Caco-2 (cell line): ENCODE data around the gene MORN5. TPM values are rescaled to one million over a fixed set of nuclear protein-coding genes. Genes with fewer than 3 reads are reported as not detected.

Source experiments
- BruUV-seq: library from RNA; stranded (reverse); fragments of 400-500 nt; replicated peaks from 2 replicates; lab custom pipeline; 2021; lab: Mats Ljungman, UMichigan
- CTCF ChIA-PET: fragments of 300-600 bp; sonication (Branson Sonifier 250); formaldehyde crosslinking; loops from one replicate; lab custom pipeline; 2022; ENCODE audit warnings: antibody characterized with exemption; lab: Charles Lee
- POLR2A ChIA-PET: fragments of 300-600 bp; sonication (Branson Sonifier 250); formaldehyde crosslinking; loops from one replicate; lab custom pipeline; 2022; ENCODE audit warnings: antibody characterized with exemption; lab: Charles Lee
- DNase-seq, 2 experiments: peaks; one replicate each; pipeline versions ENCODE4 v3.0.0 to v3.0.0-alpha.2; 2020 to 2022
- H3K27me3 ChIP-seq: replicated peaks from 2 replicates; pipeline ENCODE4 v1.6.0; 2011; ENCODE audit warnings: low read length; ENCODE audit not compliant: control insufficient read depth, insufficient read depth
- H3K36me3 ChIP-seq: 2 replicates; pipeline ENCODE4 v1.5.1; 2011; ENCODE audit warnings: low read length; ENCODE audit not compliant: control insufficient read depth, insufficient read depth
- H3K4me1 ChIP-seq: fragments of 250-450 bp; sonication (Bioruptor Pico); 2 replicates; pipeline ENCODE4 v1.5.1; 2020; ENCODE audit warnings: mild to moderate bottlenecking
- H3K4me3 ChIP-seq: 2 replicates; pipeline ENCODE4 v1.5.1; 2011; ENCODE audit warnings: low read depth, mild to moderate bottlenecking, control low read depth, low read length
- H3K9me3 ChIP-seq: fragments of 250-450 bp; sonication (Bioruptor Pico); 2 replicates; pipeline ENCODE4 v1.5.1; 2020; ENCODE audit warnings: mild to moderate bottlenecking, moderate library complexity
- H3K27ac Mint-ChIP-seq: one replicate; pipeline ENCODE4 v1.8.0; 2022; ENCODE audit warnings: mixed read lengths; ENCODE audit not compliant: unreplicated experiment
- H3K27me3 Mint-ChIP-seq: one replicate; pipeline ENCODE4 v1.8.0; 2022; ENCODE audit warnings: mixed read lengths; ENCODE audit not compliant: insufficient read depth, unreplicated experiment
- H3K36me3 Mint-ChIP-seq: one replicate; pipeline ENCODE4 v1.8.0; 2022; ENCODE audit warnings: mild to moderate bottlenecking, mixed read lengths; ENCODE audit not compliant: insufficient read depth, unreplicated experiment
- H3K4me1 Mint-ChIP-seq: one replicate; pipeline ENCODE4 v1.8.0; 2022; ENCODE audit warnings: low read depth, mixed read lengths; ENCODE audit not compliant: unreplicated experiment
- H3K4me3 Mint-ChIP-seq: one replicate; pipeline ENCODE4 v1.8.0; 2022; ENCODE audit warnings: mild to moderate bottlenecking, moderate library complexity, mixed read lengths; ENCODE audit not compliant: unreplicated experiment
- H3K9me3 Mint-ChIP-seq: one replicate; pipeline ENCODE4 v1.8.0; 2022; ENCODE audit warnings: mixed read lengths; ENCODE audit not compliant: unreplicated experiment
- intact Hi-C: fragments of 100-400 bp; cut with micrococcal nuclease; formaldehyde crosslinking; loops from one replicate; pipeline ENCODE4 v1.10.0; 2022; ENCODE audit not compliant: unreplicated experiment
- total RNA-seq: library from RNA; stranded (reverse); gene quantifications from 2 replicates; pipeline ENCODE4 v1.2.3, GENCODE V29; 2022
- TF ChIP-seq, protein P1 (sequence below), 2 experiments: fragments of 200-600 bp in 1 of 2; IDR thresholded peaks; 1 replicate in 1 of 2; 2 replicates in 1 of 2; pipeline versions ENCODE4 v1.5.1 to v1.8.0; 2011 to 2022; ENCODE audit warnings: antibody characterized with exemption in 1 of 2, control low read depth in 1 of 2, inconsistent platforms in 1 of 2, low read depth in 1 of 2, low read length in 1 of 2, mild to moderate bottlenecking in 1 of 2, moderate library complexity in 1 of 2; ENCODE audit not compliant: insufficient read depth in 1 of 2, severe bottlenecking in 1 of 2, unreplicated experiment in 1 of 2

Gene MORN5
- total RNA-seq, 1 experiment from 2014 or later = not detected

DNA sequence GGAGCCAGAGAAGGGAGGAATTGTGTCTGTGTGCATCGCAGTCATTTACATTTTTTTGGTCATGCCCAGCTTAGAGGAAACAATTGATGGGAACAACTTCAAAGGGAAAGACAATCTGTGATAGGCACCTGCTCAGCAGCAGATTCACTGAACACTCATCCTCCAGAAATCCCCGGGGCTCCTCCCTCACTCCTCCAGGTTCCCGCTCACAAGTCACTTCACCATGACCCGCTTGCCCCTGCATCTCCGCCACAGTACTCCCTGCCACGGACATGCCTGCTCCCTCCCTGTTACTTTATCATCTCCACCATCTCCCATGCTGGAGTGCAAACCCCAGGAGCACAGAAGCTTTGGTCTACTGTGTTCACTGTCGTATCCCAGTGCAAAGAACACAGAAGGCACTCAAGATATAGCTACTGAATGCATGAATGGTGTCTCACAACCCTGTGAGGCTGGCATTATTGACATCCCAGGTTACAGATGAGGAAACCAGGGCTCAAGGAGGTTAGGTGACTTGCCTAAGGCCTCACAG is 52.8 kb downstream of the MORN5 start:
- H3K9me3 Mint-ChIP-seq = no peaks in the 10 kb centered on the region
- Histone ChIP-seq H3K4me1 (peaks cover 10% of the 10 kb centered on the region; the same call in 1 of the 2 replicates), H3K4me3 (peak overlapping the region; percentile 72), H3K36me3 (no peaks in the 10 kb centered on the region; the same call in 1 of the 2 replicates), H3K9me3 (no peaks in the 10 kb centered on the region), H3K27me3 (no peaks in the 10 kb centered on the region)
- peak overlapping the region; percentile 78 for H3K4me3 Mint-ChIP-seq
- H3K36me3 Mint-ChIP-seq = no peaks in the 10 kb centered on the region
- DNase-seq = no peak
- intact Hi-C loops = no loop called here
- H3K27ac Mint-ChIP-seq = peak overlapping the region; percentile 49
- ChIA-PET POLR2A (interaction anchor here (0.6 kb wide), 1 partner anchor 16 kb away, joined by 8 read pairs; no protein-coding TSS in a partner anchor), CTCF (no interaction called here)
- no TSS peak for BruUV-seq
- peaks cover 3% of the 10 kb centered on the region for H3K27me3 Mint-ChIP-seq
- TF ChIP-seq, protein P1, sequence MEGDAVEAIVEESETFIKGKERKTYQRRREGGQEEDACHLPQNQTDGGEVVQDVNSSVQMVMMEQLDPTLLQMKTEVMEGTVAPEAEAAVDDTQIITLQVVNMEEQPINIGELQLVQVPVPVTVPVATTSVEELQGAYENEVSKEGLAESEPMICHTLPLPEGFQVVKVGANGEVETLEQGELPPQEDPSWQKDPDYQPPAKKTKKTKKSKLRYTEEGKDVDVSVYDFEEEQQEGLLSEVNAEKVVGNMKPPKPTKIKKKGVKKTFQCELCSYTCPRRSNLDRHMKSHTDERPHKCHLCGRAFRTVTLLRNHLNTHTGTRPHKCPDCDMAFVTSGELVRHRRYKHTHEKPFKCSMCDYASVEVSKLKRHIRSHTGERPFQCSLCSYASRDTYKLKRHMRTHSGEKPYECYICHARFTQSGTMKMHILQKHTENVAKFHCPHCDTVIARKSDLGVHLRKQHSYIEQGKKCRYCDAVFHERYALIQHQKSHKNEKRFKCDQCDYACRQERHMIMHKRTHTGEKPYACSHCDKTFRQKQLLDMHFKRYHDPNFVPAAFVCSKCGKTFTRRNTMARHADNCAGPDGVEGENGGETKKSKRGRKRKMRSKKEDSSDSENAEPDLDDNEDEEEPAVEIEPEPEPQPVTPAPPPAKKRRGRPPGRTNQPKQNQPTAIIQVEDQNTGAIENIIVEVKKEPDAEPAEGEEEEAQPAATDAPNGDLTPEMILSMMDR (IDR thresholded peaks at IDR 0.05; ENCODE audit: insufficient read depth in 1 of 2, low read depth in 1 of 2, low read length in 1 of 2, severe bottlenecking in 1 of 2, unreplicated experiment in 1 of 2) = no peak
- peaks cover 7% of the 10 kb centered on the region for H3K4me1 Mint-ChIP-seq

DNA sequence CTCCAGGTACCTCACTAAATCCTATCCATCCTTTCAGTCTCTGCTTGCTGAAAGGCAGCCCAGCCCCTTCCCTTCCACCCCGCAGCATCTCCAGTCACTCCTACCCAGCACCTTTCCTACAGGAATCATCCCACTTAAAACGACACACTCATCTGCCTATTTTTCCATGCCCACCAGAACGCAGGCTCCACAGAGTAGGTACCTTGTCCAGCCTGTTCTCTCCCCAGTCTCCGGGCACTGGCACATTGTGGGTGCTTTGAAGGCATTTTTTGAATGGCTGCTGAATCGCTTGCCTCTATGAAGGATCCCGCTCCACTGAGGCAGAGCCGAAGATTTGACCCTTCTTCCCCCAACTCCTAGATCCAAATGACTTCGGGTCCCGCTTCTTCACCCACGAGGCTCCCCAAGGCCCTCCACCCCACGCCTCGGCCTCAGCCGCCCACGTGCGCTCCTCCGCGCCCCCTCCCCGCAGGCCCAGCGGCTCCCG is 53.4 kb downstream of the MORN5 start:
- POLR2A ChIA-PET = interaction anchor here (1.5 kb wide), 1 partner anchor 52 kb away, joined by 24 read pairs; the partner anchor contains the start of genes MRRF and RBM18
- Mint-ChIP-seq H3K4me3 (peak overlapping the region; percentile 78), H3K27me3 (peaks cover 3% of the 10 kb centered on the region), H3K9me3 (no peaks in the 10 kb centered on the region), H3K27ac (peak overlapping the region; percentile 49), H3K36me3 (no peaks in the 10 kb centered on the region), H3K4me1 (peaks cover 7% of the 10 kb centered on the region)
- BruUV-seq = TSS peak; percentile 37
- Histone ChIP-seq H3K4me1 (peaks cover 10% of the 10 kb centered on the region; the same call in 1 of the 2 replicates), H3K27me3 (no peaks in the 10 kb centered on the region), H3K4me3 (peak overlapping the region; percentile 72), H3K9me3 (no peaks in the 10 kb centered on the region), H3K36me3 (no peaks in the 10 kb centered on the region; the same call in 1 of the 2 replicates)
- CTCF ChIA-PET = interaction anchor here (1.0 to 1.4 kb wide), 5 partner anchors 21 to 114 kb away, joined by 3 to 8 read pairs (median 5); no protein-coding TSS in a partner anchor
- TF ChIP-seq, protein P1 (IDR thresholded peaks at IDR 0.05; ENCODE audit: insufficient read depth in 1 of 2, low read depth in 1 of 2, low read length in 1 of 2, severe bottlenecking in 1 of 2, unreplicated experiment in 1 of 2) = no peak
- no peak for DNase-seq
- intact Hi-C loops = no loop called here

DNA sequence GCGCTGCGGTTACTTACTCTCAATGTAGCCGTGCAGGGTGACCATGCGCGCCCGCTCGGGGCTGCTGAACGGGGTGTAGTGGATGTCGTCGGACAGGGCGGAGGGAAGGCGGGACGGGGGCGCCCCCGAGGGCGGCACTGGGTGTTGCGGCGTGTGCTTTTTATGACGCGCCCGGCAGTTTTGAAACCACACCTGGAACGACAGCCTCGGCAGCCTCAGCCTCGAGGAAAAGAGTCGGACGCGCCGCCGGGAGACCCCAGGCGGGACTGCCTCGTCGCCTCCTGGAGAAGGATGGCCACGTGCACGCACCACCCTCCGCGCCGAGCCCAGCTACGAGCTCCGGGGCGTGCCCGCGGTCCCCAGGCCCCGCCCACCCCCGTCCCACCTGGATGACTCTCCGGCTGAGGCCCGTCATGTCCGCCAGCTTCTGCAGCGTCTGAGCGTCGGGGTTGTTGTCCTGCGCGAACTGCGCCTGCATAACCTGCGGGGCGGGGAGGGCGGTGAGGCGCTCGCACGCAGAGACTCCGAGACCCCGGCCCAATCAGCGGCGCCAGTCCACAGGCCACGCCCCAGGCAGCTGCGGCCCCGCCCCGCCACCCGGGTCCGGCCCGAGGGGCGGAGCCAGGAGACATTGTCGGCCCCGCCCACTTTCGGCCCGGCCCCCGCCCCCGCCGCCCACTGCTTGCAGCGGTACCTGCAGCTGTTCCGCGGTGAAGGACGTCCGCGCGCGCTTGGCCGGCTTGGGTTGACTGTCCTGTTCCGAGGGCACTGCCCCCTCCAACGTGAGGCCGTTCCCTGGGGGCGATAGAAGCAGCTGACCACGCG is 54.1 kb downstream of the MORN5 start:
- H3K9me3 Mint-ChIP-seq = no peaks in the 10 kb centered on the region
- ChIA-PET CTCF (interaction anchor here (0.9 to 1.4 kb wide), 9 partner anchors 22 to 114 kb away, joined by 3 to 8 read pairs (median 5); partner anchors contain the start of genes MRRF and RBM18), POLR2A (interaction anchor here (0.6 to 1.5 kb wide), 2 partner anchors 15 to 51 kb away, joined by 4 to 24 read pairs; partner anchors contain the start of genes MRRF and RBM18)
- intact Hi-C loops = loop anchor here (1.0 to 2.0 kb wide), 4 partner anchors 17 to 55 kb away; partner anchors contain the start of genes MORN5, MRRF, NDUFA8 and RBM18
- TF ChIP-seq, protein P1 (IDR thresholded peaks at IDR 0.05; ENCODE audit: insufficient read depth in 1 of 2, low read depth in 1 of 2, low read length in 1 of 2, severe bottlenecking in 1 of 2, unreplicated experiment in 1 of 2) = no peak
- peaks cover 7% of the 10 kb centered on the region for H3K4me1 Mint-ChIP-seq
- H3K27me3 Mint-ChIP-seq = peaks cover 3% of the 10 kb centered on the region
- BruUV-seq = no TSS peak
- no peaks in the 10 kb centered on the region for H3K9me3 ChIP-seq
- H3K36me3 Mint-ChIP-seq = no peaks in the 10 kb centered on the region
- peak overlapping the region; percentile 72 for H3K4me3 ChIP-seq
- DNase-seq = peak; percentile 97
- peaks cover 10% of the 10 kb centered on the region; the same call in 1 of the 2 replicates for H3K4me1 ChIP-seq
- peak overlapping the region; percentile 49 for H3K27ac Mint-ChIP-seq
- no peaks in the 10 kb centered on the region; the same call in 1 of the 2 replicates for H3K36me3 ChIP-seq
- H3K27me3 ChIP-seq = no peaks in the 10 kb centered on the region
- peak overlapping the region; percentile 78 for H3K4me3 Mint-ChIP-seq
